ENCODE results near the gene CRTC1.

Gene CRTC1

GRCh38 chr19:18817574-18817973 is 134.1 kb downstream of the CRTC1 start:
- H3K4me1 ChIP-seq (ENCODE audit: control insufficient read depth, low read length), result no peaks in the 10 kb centered on the region
- no peaks in the 10 kb centered on the region for H3K36me3 ChIP-seq (ENCODE audit: control insufficient read depth, low read length)
- no peak overlapping the region for H3K4me3 ChIP-seq (ENCODE audit: low read length)
- H3K9me2 ChIP-seq (replicated peaks; ENCODE audit: control insufficient read depth, low read length), result no peaks in the 10 kb centered on the region
- H4K20me1 ChIP-seq (ENCODE audit: control insufficient read depth, insufficient read depth, low read depth, low read length), result no peaks in the 10 kb centered on the region
- no peaks in the 10 kb centered on the region for H3K79me2 ChIP-seq (ENCODE audit: control insufficient read depth, low read length)
- no peak overlapping the region for H3K27ac ChIP-seq (ENCODE audit: low read depth, low read length)
- no peak for TF ChIP-seq EZH2phosphoT487 (IDR thresholded peaks at IDR 0.05; ENCODE audit: borderline replicate concordance, low read length)
- TF ChIP-seq CTCF (IDR thresholded peaks at IDR 0.05; ENCODE audit: low read depth, low read length, poor library complexity, severe bottlenecking), result no peak
- H3F3A ChIP-seq (ENCODE audit: control insufficient read depth, insufficient read depth), result no peaks in the 10 kb centered on the region
- no peaks in the 10 kb centered on the region; the same call in 1 of the 2 replicates for H3K27me3 ChIP-seq (ENCODE audit: control insufficient read depth, low read length)
- H3K4me2 ChIP-seq (ENCODE audit: low read length), result no peak overlapping the region
- no peaks in the 10 kb centered on the region for H3K9me3 ChIP-seq (ENCODE audit: control insufficient read depth, insufficient read depth, low read length)

- Histone ChIP-seq H3K4me1 (ENCODE audit: control insufficient read depth, low read length) (peaks cover 7% of the 10 kb centered on the region), H3F3A (ENCODE audit: control insufficient read depth, insufficient read depth) (no peaks in the 10 kb centered on the region), H3K9me3 (ENCODE audit: control insufficient read depth, insufficient read depth, low read length) (peaks cover 17% of the 10 kb centered on the region), H3K79me2 (ENCODE audit: control insufficient read depth, low read length) (peaks cover 24% of the 10 kb centered on the region), H3K4me2 (ENCODE audit: low read length) (no peak overlapping the region), H3K9me2 (replicated peaks; ENCODE audit: control insufficient read depth, low read length) (no peaks in the 10 kb centered on the region), H3K4me3 (ENCODE audit: low read length) (no peak overlapping the region), H3K27ac (ENCODE audit: low read depth, low read length) (no peak overlapping the region), H3K27me3 (ENCODE audit: control insufficient read depth, low read length) (0 out of 2 replicates have a peak, but pooled peaks cover 2% of the 10 kb centered on the region), H4K20me1 (ENCODE audit: control insufficient read depth, insufficient read depth, low read depth, low read length) (peaks cover 9% of the 10 kb centered on the region), H3K36me3 (ENCODE audit: control insufficient read depth, low read length) (peaks cover 14% of the 10 kb centered on the region)
- no peak for TF ChIP-seq EZH2phosphoT487 (IDR thresholded peaks at IDR 0.05; ENCODE audit: borderline replicate concordance, low read length)
- no peak for TF ChIP-seq CTCF (IDR thresholded peaks at IDR 0.05; ENCODE audit: low read depth, low read length, poor library complexity, severe bottlenecking)
Observed at GRCh38 chr19:18828786-18829185, 145.3 kb downstream of the CRTC1 start.

GRCh38 chr19:18830488-18830887 is 147.0 kb downstream of the CRTC1 start:
- Histone ChIP-seq H3K27me3 (ENCODE audit: control insufficient read depth, low read length) (no peaks in the 10 kb centered on the region), H3K9me3 (ENCODE audit: control insufficient read depth, insufficient read depth, low read length) (peaks cover 17% of the 10 kb centered on the region), H4K20me1 (ENCODE audit: control insufficient read depth, insufficient read depth, low read depth, low read length) (peaks cover 25% of the 10 kb centered on the region), H3K4me1 (ENCODE audit: control insufficient read depth, low read length) (peaks cover 24% of the 10 kb centered on the region), H3K79me2 (ENCODE audit: control insufficient read depth, low read length) (peaks cover 41% of the 10 kb centered on the region), H3K4me3 (ENCODE audit: low read length) (no peak overlapping the region), H3K4me2 (ENCODE audit: low read length) (no peak overlapping the region), H3K9me2 (replicated peaks; ENCODE audit: control insufficient read depth, low read length) (no peaks in the 10 kb centered on the region), H3F3A (ENCODE audit: control insufficient read depth, insufficient read depth) (no peaks in the 10 kb centered on the region), H3K27ac (ENCODE audit: low read depth, low read length) (no peak overlapping the region), H3K36me3 (ENCODE audit: control insufficient read depth, low read length) (peaks cover 31% of the 10 kb centered on the region)
- TF ChIP-seq EZH2phosphoT487 (IDR thresholded peaks at IDR 0.05; ENCODE audit: borderline replicate concordance, low read length) (no peak), CTCF (IDR thresholded peaks at IDR 0.05; ENCODE audit: low read depth, low read length, poor library complexity, severe bottlenecking) (no peak)

Data from DOHH2 (cell line).